Activated T-cell treated with anti-CD3 and anti-CD28 coated beads for 48 hours (primary cell): ENCODE data around the gene MPC1L.

ENCODE experiments used
- DNase-seq: peaks from one replicate; pipeline ENCODE4 v3.0.0-alpha.2; 2020; ENCODE audit warnings: low read depth

MPC1L gene

GRCh38 chrX:40628506-40628905, 5.3 kb downstream of the MPC1L start:
- no peak for DNase-seq

- DNase-seq = no peak
These were observed 9.0 kb downstream of the MPC1L start for GRCh38 chrX:40632199-40632598.

- no peak for DNase-seq
These were observed 14.5 kb downstream of the MPC1L start for GRCh38 chrX:40637687-40638086.

GRCh38 chrX:40644176-40644575, 20.9 kb downstream of the MPC1L start:
- no peak for DNase-seq

- DNase-seq = peak; percentile 6
These were observed 21.7 kb downstream of the MPC1L start for GRCh38 chrX:40644821-40645358.

GRCh38 chrX:40646489-40647306, 23.5 kb downstream of the MPC1L start:
- peak; percentile 12 for DNase-seq

GRCh38 chrX:40647307-40648197, 24.3 kb downstream of the MPC1L start, which contains the start of gene CXorf38:
TSS of gene CXorf38 (minus strand) at chrX:40647561. CDS start at chrX:40647520, 41 bp downstream.
- DNase-seq = peak; percentile 90

- DNase-seq = peak; percentile 36
These were observed 28.5 kb downstream of the MPC1L start for GRCh38 chrX:40651620-40652223.

GRCh38 chrX:40652664-40653063, 29.4 kb downstream of the MPC1L start:
- DNase-seq = no peak

GRCh38 chrX:40653535-40653934, 30.3 kb downstream of the MPC1L start:
- no peak for DNase-seq

- no peak for DNase-seq
These were observed 37.2 kb downstream of the MPC1L start for GRCh38 chrX:40660381-40660780.

- DNase-seq = no peak
These were observed 38.3 kb downstream of the MPC1L start for GRCh38 chrX:40661489-40661888.

GRCh38 chrX:40663078-40663740, 40.0 kb downstream of the MPC1L start:
- no peak for DNase-seq

- DNase-seq = no peak
These were observed 40.8 kb downstream of the MPC1L start for GRCh38 chrX:40663880-40664630.

- no peak for DNase-seq
These were observed 47.9 kb downstream of the MPC1L start for GRCh38 chrX:40671126-40671525.
